GM19239 (cell line): Measurements from ENCODE around the gene ZBED1.
A peak's percentile ranks its signal among the peaks of the same experiment; 100 is the strongest.
"Not testable (repeated sequence)": the region's sequence is repeated elsewhere in the genome, so short reads cannot be mapped to it uniquely, and the experiment has no call there.

ENCODE experiments used
- DNase-seq: peaks from one replicate; pipeline ENCODE4 v3.0.0; 2011; ENCODE audit warnings: low spot score; ENCODE audit not compliant: insufficient read length
- FAIRE-seq: peaks from 2 replicates; lab custom pipeline; 2011; peaks lifted over from hg19 to GRCh38; lab: Jason Lieb, UNC

The ZBED1 gene

DNA sequence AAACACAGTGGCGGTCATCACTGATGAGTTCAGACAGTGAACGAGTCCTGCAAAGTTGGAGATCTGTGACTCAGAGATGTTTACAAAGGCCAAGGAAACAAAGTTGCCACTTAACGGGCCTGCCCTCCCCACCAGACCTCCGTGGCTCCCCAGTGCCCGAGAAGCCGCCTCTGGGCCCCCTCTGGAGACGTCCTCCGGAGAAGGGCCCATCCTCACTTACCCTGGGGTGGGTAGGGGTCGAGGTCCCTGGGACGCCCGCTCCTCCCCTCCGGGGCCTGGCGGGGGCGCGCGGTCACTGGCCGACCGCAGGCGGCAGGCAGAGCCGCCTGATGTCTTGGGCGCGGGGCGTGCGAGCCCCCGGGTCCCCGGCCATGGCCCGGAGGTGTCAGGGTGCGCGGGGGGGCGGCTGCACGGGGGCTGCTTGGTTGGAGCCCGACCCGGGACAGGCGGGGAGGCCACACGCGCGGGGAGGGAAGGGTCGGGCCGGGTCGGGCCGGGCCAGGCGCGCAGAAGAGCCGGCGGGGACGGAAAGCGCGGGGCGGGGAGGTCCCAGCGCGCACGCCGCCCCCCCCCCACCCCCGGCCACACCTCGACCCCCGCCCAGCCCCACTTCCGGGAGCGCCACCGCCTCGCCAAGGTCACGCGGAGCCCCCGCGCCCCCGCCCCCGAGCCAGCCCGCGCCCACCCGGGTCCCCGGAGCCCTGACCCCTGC, 529 bp downstream of the ZBED1 start:
- peak; percentile 49 for FAIRE-seq

GRCh38 chrX:2499507-2499906, 1.3 kb downstream of the ZBED1 start:
- FAIRE-seq: no peak
- no peak for DNase-seq

More for the DNA sequence above, 529 bp downstream of the ZBED1 start:
- peak; percentile 56 for DNase-seq

DNA sequence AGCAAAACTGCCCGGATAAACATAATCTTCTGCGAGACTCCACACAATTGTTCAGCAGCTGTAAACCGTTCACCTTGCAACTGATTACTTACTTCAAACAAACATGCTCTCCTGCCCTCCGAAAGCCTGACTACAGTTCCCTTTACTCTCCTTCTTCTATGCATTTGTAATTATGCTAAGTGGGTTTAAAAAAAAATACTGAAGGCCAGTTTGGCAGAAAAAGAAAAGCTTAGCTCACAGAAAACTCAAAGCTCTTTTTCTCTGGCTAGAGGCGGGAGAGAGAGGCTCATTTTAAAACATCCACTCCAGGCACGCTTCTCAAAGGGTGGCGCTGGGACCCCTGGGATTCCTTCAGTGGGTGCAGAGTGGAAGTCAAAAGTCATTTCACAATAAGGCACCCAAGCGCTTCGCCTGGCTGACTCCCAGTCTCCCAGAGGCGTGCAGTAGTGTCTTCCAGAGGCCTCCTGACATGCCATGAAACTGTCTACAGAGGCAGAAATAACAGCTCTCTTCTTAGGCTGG, 1.9 kb downstream of the ZBED1 start:
- FAIRE-seq (no peak), DNase-seq (no peak)

DNA sequence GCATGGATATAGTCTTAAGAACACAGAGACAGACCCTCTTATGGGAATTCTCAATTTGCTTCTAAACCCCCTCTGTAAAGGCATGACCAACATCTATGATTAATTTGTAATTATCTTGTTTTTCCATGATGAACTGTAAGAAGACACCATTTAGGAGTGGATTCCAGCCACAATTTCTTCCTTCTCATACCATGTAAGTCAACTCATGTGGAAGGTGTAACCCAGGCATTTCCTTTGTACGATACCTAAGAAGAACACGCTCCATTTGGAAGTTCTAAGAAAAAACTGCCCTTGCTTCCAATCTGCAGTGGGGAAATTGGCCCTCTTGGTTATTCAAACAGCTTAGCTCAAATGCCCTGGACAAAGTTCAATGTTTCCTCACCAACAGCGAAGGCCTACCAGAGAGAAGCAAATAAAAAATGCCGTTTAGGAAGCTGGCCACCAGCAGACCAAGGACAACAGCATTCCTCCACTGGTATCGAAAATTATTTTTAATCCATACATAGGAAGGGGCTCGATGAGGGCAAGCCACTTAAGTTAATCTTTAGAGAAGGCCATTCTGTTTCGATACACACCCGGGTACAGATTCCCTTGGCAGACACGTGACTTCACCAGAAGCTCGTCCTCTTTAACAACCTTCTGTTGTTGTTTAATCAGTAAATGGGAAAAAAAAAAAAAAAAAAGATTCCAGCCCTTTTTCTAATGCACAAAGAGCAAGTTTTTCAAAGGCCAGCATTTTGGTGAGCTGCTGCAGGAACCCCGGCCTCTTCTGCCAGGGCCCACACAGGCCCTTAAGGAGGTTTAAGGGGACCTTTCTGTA, 2.6 kb downstream of the ZBED1 start:
- FAIRE-seq (no peak), DNase-seq (no peak)

DNA sequence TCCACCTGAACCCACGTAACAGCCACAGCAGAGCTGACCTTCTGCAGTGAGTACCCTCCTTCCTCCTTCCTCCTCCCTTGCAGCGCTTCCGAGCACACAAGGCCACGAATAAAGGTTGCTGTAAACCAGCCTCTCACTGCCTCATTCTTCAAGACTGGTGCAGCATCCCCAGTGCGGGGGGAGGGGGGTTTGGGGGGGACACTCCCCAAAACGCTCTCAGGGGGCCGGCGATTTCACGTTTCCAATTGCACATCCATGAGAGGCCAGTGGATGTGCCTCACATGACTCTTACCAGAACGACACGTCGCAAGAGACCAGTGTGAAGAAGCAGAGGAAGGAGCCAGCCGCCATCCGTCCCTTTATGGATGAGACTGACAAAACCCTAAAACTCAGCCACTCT, 5.2 kb downstream of the ZBED1 start:
- DNase-seq (no peak), FAIRE-seq (no peak)

- FAIRE-seq (no peak), DNase-seq (no peak)
Measured at GRCh38 chrX:2492531-2493218, 8.1 kb downstream of the ZBED1 start.

DNA sequence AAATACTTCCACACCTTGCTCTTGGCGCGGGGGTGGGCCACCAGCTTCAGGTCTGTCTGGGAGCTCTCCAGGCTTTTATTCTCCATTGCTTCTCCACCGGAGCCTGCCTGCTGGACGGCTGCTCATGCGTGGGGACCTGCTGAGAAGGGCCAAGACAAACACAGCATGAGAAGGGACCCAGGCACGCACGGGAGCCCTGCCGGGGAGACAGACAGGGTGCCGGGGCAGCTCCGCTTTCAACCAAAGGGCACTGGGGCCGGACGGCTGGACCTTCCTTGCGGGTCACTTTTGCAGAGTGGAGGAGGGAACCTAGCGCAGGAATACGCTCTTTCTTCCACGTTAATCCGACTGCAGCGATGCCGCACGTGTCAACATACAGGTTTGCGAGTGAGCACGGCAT, 10.1 kb downstream of the ZBED1 start:
- no peak for DNase-seq

GRCh38 chrX:2489446-2490445, 11.0 kb downstream of the ZBED1 start:
- no peak for FAIRE-seq
- no peak for DNase-seq

More for the DNA sequence above, 10.1 kb downstream of the ZBED1 start:
- no peak for FAIRE-seq

DNA sequence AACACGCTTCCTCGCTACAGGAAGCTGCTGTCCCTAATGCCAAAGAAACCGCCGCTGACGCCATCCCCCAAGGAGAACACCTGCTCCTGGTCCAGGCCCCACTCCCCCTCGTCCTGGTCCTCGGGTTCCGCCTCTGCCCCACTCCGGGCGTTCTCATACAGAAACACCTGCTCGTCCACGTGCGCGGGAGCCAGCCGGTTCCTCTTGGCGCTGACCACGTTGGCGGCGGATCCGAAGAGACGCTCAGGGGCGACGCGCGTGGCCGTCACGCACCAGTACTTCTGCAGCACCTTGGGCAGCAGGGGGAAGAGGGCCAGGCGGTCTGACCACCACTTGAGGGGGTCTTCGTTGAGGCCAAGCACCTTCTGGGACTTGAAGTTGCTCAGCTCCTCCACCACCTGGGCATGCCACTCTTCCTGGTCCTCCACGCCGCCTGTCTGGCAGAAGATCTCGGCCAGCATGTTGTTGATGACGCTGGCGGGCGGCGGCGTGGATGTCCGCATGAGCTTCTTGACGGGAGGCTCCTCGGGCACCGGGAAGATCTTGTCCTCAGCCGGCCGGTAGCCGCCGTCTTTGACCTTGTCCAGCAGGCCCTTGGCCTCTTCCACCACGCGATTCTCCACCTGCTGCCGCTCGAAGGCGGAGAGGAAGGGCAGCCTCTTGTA, 12.0 kb downstream of the ZBED1 start:
- no peak for FAIRE-seq
- no peak for DNase-seq

DNA sequence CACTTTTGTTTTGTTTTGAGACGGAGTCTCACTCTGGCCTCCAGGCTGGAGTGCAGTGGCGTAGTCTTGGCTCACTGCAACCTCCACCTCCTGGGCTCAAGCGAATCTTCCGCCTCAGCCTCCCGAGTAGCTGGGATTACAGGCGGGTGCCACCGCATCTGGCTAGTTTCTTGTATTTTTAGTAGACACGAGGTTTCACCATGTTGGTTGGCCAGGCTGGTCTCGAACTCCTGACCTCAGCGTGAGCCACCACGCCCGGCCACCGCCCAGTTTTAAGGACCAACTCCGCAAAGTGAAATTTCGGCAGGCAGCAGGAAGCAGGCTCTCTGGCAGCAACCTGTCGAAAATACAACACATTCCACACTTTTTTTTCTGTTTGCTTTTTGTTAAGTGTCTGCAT, 13.4 kb downstream of the ZBED1 start:
- no peak for DNase-seq
- FAIRE-seq: no peak

GRCh38 chrX:2486476-2487133, 14.2 kb downstream of the ZBED1 start:
- FAIRE-seq (no peak), DNase-seq (no peak)

GRCh38 chrX:2485789-2486345, 14.9 kb downstream of the ZBED1 start:
- DNase-seq (no peak), FAIRE-seq (no peak)

- FAIRE-seq (no peak), DNase-seq (no peak)
Measured at GRCh38 chrX:2484721-2485648, 15.8 kb downstream of the ZBED1 start.

GRCh38 chrX:2484256-2484655, 16.5 kb downstream of the ZBED1 start:
- no peak for FAIRE-seq
- DNase-seq: no peak

DNA sequence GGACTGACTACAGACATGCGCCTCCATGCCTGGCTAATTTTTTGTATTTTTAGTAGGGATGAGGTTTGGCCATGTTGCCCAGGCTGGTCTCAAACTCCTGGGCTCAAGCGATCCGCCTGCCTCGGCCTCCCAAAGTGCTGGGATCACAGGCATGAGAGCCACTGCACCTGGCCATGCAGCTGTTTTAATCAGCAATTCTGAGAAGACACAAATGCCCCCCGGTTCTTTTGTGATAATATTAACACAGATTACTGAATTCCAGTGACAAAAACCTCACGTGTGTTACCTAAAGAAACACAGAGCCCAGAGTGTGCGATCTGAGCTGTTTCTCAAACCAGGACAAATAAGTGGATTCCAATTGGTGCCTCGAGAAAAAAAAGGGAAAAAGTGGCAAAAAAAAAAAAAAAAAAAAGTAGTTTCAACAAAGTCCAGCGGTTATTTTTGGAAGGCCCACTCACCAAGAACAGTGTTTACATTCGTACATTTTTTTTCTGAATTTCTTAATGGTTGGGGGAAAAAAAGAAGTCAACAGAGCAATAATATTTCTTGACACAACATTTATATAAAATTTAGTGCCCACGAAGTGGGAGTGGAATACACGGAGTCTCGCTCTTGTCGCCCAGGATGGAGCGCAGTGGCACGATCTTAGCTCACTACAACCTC, 17.2 kb downstream of the ZBED1 start:
- FAIRE-seq (no peak), DNase-seq (no peak)

GRCh38 chrX:2481597-2481996, 19.2 kb downstream of the ZBED1 start:
- FAIRE-seq: not testable (repeated sequence)

GRCh38 chrX:2479982-2480381, 20.8 kb downstream of the ZBED1 start:
- FAIRE-seq, DNase-seq: not testable (repeated sequence)

More at GRCh38 chrX:2481597-2481996, 19.2 kb downstream of the ZBED1 start:
- not testable (repeated sequence) for DNase-seq
